Testis (tissue), 2 donors: ENCODE data around the gene RASGRF1.

Experiments used
- CTCF ChIP-seq, 3 experiments: fragments of 450-650 bp in 2 of 3; fragments of 200-600 bp in 1 of 3; sonication (generic) in 1 of 3; IDR thresholded peaks; one replicate each; pipeline ENCODE4 v1.5.1; 2016 to 2019; ENCODE audit warnings: antibody characterized with exemption in 3 of 3, mild to moderate bottlenecking in 2 of 3, moderate library complexity in 1 of 3
- POLR2A ChIP-seq: fragments of 450-650 bp; IDR thresholded peaks from one replicate; pipeline ENCODE4 v1.6.1; 2017; ENCODE audit warnings: antibody characterized with exemption, mild to moderate bottlenecking, moderate library complexity

DNA sequence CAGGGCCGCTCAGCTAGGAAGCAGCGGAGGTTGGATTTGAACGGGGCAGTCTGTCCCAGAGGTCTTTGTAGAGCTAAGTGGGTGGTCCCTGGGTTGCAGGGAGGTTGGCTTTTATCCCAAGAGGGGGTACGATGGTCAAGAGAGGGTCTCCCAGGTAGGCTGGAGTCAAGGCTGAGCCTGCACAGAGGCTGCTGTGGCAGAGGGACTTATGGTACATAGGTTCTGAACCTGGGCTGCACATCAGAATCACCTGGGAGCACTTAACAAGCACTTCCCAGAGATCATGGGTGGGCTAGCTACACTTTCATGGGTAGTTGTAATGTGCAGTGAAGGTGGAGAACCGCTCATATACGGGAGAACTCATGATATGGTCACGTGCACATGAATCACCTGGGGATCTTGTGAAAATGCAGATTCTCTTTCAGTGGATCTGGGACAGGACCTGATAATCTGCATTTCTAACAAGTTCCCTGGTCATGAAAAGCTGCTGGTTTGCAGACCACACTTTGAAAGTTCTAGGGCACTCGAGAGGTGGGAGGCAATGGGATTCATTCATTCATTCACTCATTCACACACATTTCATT lies 2.9 kb upstream of the RASGRF1 start:
- TF ChIP-seq CTCF (IDR thresholded peaks at IDR 0.05) (no peak), POLR2A (no peak)
